Sigmoid colon (tissue), 4 donors: ENCODE results near the gene SERHL2.

Experiments
- CTCF ChIP-seq, 4 experiments: fragments of 450-650 bp in 3 of 4; fragments of 200-600 bp in 1 of 4; IDR thresholded peaks; one replicate each; pipeline ENCODE4 v1.5.1; 2016 to 2019; ENCODE audit warnings: antibody characterized with exemption in 4 of 4, mild to moderate bottlenecking in 3 of 4, moderate library complexity in 2 of 4
- POLR2A ChIP-seq, 2 donors: fragments of 450-650 bp; IDR thresholded peaks; one replicate each; pipeline ENCODE4 v1.6.1; 2016; ENCODE audit warnings: antibody characterized with exemption in 2 of 2, mild to moderate bottlenecking in 2 of 2, moderate library complexity in 2 of 2
- POLR2AphosphoS5 ChIP-seq, 4 donors: sonication (generic); formaldehyde crosslinking; IDR thresholded peaks; one replicate each; pipeline ENCODE4 v1.6.1; 2017; ENCODE audit warnings: antibody characterized with exemption in 4 of 4

GRCh38 chr22:42584364-42584940 is 30.7 kb downstream of the SERHL2 start:
- TF ChIP-seq CTCF (IDR thresholded peaks at IDR 0.05) (no peak), POLR2AphosphoS5 (IDR thresholded peaks at IDR 0.05) (no peak), POLR2A (IDR thresholded peaks at IDR 0.05) (no peak)
